Measurements from ENCODE around the gene CHD6.

GRCh38 chr20:41537865-41538264 lies 80.3 kb downstream of the CHD6 start:
- TF ChIP-seq, protein P1, sequence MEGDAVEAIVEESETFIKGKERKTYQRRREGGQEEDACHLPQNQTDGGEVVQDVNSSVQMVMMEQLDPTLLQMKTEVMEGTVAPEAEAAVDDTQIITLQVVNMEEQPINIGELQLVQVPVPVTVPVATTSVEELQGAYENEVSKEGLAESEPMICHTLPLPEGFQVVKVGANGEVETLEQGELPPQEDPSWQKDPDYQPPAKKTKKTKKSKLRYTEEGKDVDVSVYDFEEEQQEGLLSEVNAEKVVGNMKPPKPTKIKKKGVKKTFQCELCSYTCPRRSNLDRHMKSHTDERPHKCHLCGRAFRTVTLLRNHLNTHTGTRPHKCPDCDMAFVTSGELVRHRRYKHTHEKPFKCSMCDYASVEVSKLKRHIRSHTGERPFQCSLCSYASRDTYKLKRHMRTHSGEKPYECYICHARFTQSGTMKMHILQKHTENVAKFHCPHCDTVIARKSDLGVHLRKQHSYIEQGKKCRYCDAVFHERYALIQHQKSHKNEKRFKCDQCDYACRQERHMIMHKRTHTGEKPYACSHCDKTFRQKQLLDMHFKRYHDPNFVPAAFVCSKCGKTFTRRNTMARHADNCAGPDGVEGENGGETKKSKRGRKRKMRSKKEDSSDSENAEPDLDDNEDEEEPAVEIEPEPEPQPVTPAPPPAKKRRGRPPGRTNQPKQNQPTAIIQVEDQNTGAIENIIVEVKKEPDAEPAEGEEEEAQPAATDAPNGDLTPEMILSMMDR (IDR thresholded peaks at IDR 0.05) = no peak
- TF ChIP-seq POLR2AphosphoS5 (IDR thresholded peaks at IDR 0.05) = no peak

Data from prostate gland (tissue), 2 donors.